H1 (cell line): ENCODE results near the gene NGEF. TPM values are rescaled to one million over a fixed set of nuclear protein-coding genes. Genes with fewer than 3 reads are reported as not detected.

Experiments
- E2F6 ChIP-seq: IDR thresholded peaks from 2 replicates; pipeline ENCODE4 v1.6.1; 2012; ENCODE audit warnings: inconsistent platforms
- HDAC6 ChIP-seq: IDR thresholded peaks from one replicate; pipeline ENCODE4 v1.7.1; 2012; ENCODE audit warnings: low read depth, mild to moderate bottlenecking, inconsistent platforms, low read length, moderate library complexity
- polyA plus RNA-seq, 7 experiments: library from polyadenylated mRNA; depleted of rRNA in 3 of 7; stranded (reverse) in 5 of 7; unstranded in 2 of 7; fragments of >200 nt in 5 of 7; fragments of 200-250 nt in 2 of 7; gene quantifications; 1 replicate in 5 of 7; 2 replicates in 1 of 7; 4 replicates in 1 of 7; pipeline versions ENCODE4 v1.2.1 to v1.2.3, GENCODE V29; 2011 to 2013; ENCODE audit warnings: missing spikeins in 2 of 7, mixed read lengths in 2 of 7
- total RNA-seq: library from RNA; stranded (reverse); fragmentation: NEBNext Ultra II Directional; extraction: Animal tissue kit (Norgen Biotek cat#: 25700); gene quantifications from 2 replicates; pipeline ENCODE4 v1.2.1, GENCODE V29; 2021

NGEF gene
- total and polyA plus RNA-seq, 2 of the 8 experiments (the other 6 are each of a cell fraction or from before 2014, with no cell fraction given) = 2.7 to 3.2 TPM

GRCh38 chr2:233009661-233010060 lies 3.4 kb downstream of the NGEF start (continued):
- TF ChIP-seq E2F6 (no peak), HDAC6 (no peak)
- TF ChIP-seq, all 59 proteins: peak for 0
